NT2/D1 (cell line): ENCODE data around the gene RGS7.

Source experiments
- SUZ12 ChIP-seq: IDR thresholded peaks from 2 replicates; pipeline ENCODE4 v1.6.1; 2011; ENCODE audit not compliant: insufficient read length, insufficient read depth; ENCODE audit errors: extremely low read depth
- YY1 ChIP-seq: IDR thresholded peaks from 2 replicates; pipeline ENCODE4 v1.6.1; 2011; ENCODE audit not compliant: insufficient read length, insufficient read depth
- ZNF274 ChIP-seq: IDR thresholded peaks from 2 replicates; pipeline ENCODE4 v1.6.1; 2011; ENCODE audit warnings: mild to moderate bottlenecking, low read depth, low read length

DNA sequence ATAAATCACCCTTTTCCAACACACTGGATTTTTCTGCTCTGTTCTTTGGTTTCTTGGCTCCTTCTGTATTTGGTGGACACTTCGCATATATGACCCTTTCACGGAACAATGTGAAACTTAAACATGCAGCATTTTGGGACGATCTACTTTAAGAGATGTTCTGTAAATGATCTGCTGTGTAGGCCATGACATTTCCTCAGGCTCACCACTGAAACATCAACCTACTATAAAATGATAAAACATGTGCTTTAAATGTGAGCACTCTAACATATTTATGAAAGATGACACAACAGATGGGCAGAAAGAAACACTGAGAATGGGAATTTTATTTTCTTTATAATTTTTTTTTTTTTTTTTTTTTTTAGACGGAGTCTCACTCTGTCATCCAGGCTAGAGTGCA, 428.7 kb downstream of the RGS7 start:
- TF ChIP-seq SUZ12 (no peak), YY1 (no peak), ZNF274 (no peak)
